ENCODE results near the gene CCDC54.

Gene CCDC54

GRCh38 chr3:107395066-107395465 lies 17.8 kb downstream of the CCDC54 start:
- no peak for DNase-seq

DNA sequence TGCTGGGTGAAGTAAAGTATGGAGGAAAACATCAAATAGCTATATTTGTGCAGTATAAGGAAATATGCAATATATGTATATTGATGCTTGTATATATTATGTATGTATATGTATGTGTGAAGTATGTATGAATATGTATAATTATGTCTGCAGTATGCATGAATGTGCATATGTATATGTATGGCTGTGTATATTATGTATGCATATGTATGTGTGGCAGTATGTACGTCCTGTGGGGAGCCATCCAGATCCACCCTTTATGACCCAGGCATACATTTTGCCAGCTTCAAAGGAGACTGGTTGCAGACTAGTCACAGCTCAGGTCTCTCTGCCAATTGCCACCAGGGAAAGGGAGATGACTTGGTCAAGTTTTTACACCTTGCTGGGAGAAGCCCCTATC lies 24.1 kb downstream of the CCDC54 start:
- DNase-seq, result no peak

DNA sequence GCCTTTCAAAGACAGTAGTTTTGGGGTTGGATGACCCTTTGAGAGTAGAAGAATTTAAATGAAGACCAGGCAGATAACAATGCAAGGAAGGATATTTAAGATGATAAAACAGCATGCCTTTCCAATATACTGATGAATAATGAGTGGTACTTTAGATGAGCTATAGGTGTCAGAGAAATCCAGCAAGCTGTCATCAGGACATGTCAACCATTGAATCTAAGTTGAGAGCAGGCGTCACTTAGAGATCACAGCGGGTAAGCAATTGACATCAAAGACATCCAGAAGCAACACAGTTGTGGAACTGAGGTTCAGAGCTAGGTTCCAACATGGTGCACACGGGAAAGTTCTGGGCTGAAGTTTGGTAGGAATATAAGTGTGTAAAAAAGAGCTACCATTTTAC lies 25.0 kb downstream of the CCDC54 start:
- DNase-seq, result no peak

DNA sequence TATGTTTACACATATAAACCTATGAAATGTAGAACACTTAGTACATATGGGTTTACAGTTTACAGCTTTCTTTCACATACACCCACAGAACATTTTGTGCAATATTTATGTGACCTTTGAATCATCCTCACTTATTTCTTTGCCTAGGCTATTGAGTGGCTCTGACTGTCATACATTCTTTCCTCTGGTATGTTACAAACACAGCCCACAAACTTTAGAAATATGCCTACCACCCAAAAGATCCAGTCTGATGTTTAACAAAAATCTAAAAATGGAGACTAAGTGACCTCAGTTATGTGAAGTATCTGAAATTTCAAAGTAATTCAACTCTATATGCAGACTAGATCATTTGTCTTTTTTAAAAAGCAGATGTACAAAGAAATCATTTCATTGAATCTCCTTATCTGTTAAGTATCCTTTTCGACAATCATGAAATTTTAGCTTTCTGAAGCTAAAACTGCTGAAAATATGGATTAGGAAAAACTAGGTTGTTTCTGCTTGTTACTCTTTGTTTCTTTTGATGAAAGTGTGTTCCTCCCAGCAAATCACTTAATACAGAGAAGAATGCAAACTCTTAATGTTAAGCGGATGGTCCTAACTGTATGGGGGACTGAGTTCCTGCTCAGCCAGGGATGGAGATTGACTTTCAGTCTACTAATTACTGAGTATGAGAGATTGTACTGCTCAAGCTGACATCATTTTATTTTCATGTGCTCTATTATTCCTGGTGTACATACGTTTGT lies 27.7 kb downstream of the CCDC54 start:
- peak; percentile 20 for DNase-seq

- DNase-seq, result no peak
Measured at GRCh38 chr3:107407355-107407754, 30.1 kb downstream of the CCDC54 start.

DNA sequence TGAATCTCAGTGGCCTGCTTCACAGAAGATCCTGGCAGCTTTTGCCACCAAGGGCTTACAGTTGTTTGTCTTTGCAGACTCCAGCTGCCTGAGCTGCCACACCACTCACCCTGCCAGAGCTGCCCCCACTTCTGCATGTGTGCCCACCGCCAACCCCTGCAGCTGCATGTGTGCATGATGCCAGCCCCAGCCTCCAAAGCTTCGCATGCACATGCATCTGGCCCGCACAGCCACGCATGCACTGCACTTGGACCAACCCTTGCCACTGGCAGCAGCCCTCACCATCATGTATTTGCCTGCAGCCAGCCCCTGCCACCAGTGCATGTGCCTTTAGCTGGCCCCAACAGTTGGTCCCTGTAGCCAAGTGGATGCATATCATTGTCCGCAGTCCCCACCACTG lies 31.3 kb downstream of the CCDC54 start:
- DNase-seq, result no peak

GRCh38 chr3:107409365-107409764 lies 32.1 kb downstream of the CCDC54 start:
- DNase-seq, result no peak

DNA sequence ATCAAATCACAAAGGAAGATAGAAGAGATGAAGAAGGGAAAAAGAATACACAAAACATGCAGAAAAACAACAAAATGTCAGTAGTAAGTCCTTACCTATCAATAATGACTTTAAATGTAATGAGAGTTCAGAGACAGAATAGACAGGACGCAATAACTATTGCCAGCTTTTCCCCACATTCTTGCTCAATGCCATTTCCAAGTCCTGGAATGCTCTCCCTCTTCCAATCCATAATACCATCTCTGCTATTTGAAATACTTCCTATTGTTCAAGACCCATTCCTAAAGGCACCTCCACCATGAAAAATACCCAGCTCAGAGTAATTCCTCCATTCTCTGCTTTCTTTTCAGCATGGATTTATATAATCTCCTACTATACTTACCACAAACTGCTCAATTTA lies 33.4 kb downstream of the CCDC54 start:
- no peak for DNase-seq

DNA sequence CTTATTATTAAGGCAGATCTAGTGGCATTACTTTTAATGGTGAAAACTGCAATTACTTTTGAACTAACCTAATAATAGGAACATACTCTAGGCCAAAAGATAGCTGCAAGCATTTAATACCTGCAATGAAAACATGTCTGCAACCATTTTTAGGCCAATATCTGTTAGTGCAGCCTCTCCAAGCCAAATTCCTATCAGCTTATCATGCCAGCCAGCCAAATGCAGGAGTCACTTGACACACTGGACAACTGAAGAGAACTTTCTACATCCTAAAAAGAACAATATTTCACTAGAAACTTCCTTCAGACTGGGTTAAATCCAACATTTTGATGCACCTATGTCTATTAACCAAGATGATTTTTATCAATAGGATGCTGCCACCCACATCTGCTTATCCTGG lies 33.8 kb downstream of the CCDC54 start:
- DNase-seq, result no peak

GRCh38 chr3:107411779-107412178 lies 34.5 kb downstream of the CCDC54 start:
- DNase-seq, result no peak

DNA sequence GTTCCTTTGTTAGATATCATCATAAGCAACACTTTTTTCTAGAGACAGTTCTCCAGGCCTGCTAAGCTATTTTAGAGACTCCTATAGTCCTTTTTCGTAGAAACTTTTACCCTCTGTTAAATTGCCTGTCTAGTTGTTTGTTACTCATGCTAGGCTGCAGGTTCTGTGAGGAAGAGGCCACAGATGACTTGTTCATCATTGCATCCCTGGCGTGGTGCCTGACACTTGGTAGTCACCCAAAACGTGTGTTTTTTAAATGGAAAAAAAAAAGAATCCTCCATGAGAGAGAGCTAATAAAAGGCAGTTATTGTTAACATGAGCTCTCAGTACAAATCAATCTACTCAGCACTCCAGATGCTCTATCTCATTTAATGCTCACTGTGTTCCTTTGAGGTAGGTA lies 35.1 kb downstream of the CCDC54 start:
- no peak for DNase-seq

DNA sequence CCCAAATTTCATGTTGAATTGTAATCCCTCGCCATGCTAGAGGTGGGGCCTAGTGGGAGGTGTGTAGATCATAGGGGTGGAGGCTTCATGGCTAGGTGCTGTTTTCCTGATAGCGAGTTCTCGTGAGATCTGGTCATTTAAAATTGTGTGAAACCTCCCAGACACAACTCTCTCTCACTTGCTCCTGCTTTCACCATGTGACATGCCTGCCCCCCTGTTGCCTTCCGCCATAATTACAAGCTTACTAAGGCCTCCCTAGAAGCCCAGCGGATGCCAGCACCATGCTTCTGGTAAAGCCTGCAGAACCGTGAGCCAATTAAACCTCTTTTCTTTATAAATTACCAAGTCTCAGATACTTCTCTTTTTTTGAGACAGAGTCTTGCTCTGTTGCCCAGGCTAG lies 36.0 kb downstream of the CCDC54 start:
- DNase-seq, result no peak

DNA sequence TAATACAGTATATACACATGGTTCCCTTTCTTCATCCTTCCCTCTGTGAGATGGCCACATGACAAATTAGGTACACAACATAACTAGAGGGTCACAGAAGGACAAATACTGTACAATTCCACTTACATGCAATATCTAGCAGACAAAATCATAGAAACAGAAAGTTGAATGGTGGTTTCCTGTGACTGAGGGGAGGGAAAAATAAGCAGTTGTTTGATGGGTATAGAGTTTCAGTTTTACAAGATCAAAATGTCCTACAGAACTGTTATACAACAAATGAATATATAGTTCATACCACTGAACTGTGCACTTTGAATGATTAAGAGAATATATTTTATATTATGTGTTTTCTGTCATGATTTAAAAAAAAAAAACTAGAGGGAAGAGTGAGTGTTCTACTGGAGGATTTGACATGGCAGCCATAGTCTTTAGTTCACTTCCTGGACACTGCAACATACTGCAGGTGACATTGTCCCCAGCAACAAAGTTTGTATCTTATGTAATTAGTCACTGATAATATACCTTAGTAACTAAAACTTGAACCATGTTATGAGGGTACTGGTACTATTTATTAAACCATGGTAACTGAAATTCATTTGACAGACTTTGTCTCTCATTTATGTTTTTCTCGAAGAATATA lies 37.2 kb downstream of the CCDC54 start:
- DNase-seq, result no peak

- DNase-seq, result no peak
Measured at GRCh38 chr3:107416138-107416537, 38.9 kb downstream of the CCDC54 start.

DNA sequence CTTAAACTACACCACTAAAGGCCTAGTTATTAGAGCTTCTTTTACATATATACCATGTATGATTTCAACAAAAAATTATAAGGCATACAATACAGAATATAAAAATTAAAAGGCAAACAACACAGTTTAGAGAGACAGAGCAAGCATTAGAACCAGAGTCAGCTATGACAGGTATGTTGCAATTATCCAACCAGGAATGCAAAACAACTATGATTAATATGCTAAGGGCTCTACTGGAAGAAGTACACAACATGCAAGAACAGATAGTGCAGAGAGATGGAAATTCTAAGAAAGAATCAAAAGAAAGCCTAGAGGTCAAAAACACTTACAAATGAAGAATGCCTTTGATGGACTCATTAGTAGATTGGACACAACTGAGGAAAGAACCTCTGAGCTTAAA lies 39.6 kb downstream of the CCDC54 start:
- no peak for DNase-seq

DNA sequence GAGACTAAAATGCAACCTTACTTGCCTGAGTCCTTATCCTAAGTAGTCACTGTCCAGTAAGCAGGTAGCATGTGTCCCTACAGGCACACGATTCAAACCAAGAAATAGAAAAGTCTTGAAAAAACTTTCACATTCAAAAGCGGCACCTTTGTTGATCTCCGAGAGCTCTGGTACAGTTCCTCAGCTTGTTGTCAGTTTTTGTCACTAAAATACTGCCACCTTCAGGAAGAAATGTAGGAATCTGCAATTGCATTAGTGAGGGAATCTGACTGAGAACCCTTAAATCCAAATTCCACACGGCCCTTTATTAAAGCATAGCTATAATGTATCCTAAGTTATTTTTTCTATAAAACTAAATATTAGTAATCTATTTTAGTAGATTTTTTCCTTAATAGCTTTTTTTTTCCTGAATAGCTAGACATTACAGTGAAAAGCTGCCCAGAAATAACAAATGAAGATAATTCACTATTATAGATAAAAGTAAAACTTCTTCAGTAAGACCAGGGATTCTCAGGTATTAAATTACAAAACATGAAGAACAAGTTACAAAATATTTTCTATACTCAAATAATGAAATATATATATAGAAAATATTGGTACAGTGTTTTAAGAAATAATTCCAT lies 44.0 kb downstream of the CCDC54 start:
- peak; percentile 48 for DNase-seq

DNA sequence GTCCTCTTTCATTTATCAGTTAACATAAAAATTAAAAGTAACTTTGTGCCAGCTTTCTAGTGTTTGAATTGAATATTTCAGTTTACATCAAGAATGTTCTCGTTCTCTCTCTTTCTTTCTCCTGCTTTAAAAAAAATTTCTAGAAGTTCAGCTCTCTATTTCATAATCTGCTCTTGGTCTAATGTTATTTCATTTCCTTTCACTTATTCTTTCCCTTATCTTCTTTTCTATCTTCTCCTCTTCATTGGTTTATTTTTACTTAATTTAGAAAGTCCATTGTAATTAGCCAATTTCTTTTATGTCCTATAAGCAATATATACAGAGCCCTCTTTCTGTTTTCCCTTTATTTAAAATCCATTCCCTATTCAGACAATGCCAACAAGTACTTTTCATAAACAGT lies 44.6 kb downstream of the CCDC54 start:
- DNase-seq, result no peak

- no peak for DNase-seq
Measured at GRCh38 chr3:107425033-107425432, 47.8 kb downstream of the CCDC54 start.

GRCh38 chr3:107426223-107426622 lies 49.0 kb downstream of the CCDC54 start:
- no peak for DNase-seq

Data from kidney glomerular epithelial cell (primary cell).